GM23338 (cell line): ENCODE results near the gene NHS. TPM values are rescaled to one million over a fixed set of nuclear protein-coding genes. Genes with fewer than 3 reads are reported as not detected.

Experiments
- ATAC-seq: fragments of 200-7000 bp; cut with Tn5 transposase; 3 replicates; pipeline ENCODE4 v1.9.1; 2020
- DNase-seq: peaks from one replicate; pipeline ENCODE4 v3.0.0-alpha.2; 2015; ENCODE audit warnings: low spot score
- H2AFZ ChIP-seq: fragments of 200-600 bp; sonication (generic); 2 replicates; pipeline ENCODE4 v1.8.0; 2016; ENCODE audit warnings: antibody characterized with exemption, mild to moderate bottlenecking, moderate library complexity
- H3F3A ChIP-seq: fragments of 200-600 bp; sonication (generic); replicated peaks from 2 replicates; pipeline ENCODE4 v1.8.0; 2017; ENCODE audit warnings: antibody characterized with exemption, mixed run types, low read depth
- H3K27ac ChIP-seq: fragments of 200-600 bp; sonication (generic); 2 replicates; pipeline ENCODE4 v1.6.1; 2016; ENCODE audit warnings: low read depth
- H3K27me3 ChIP-seq: fragments of 200-600 bp; sonication (generic); 2 replicates; pipeline ENCODE4 v1.8.0; 2016; ENCODE audit warnings: mild to moderate bottlenecking, mixed run types, moderate library complexity; ENCODE audit not compliant: insufficient read depth
- H3K36me3 ChIP-seq: fragments of 200-600 bp; sonication (generic); 2 replicates; pipeline ENCODE4 v1.8.0; 2016; ENCODE audit warnings: mild to moderate bottlenecking; ENCODE audit not compliant: insufficient read depth
- H3K4me1 ChIP-seq: fragments of 200-600 bp; sonication (generic); 2 replicates; pipeline ENCODE4 v1.8.0; 2016; ENCODE audit warnings: mild to moderate bottlenecking, moderate library complexity; ENCODE audit not compliant: insufficient read depth
- H3K4me2 ChIP-seq: fragments of 200-600 bp; sonication (generic); 2 replicates; pipeline ENCODE4 v1.7.1; 2017; ENCODE audit warnings: mixed run types
- H3K4me3 ChIP-seq: fragments of 200-600 bp; sonication (generic); 2 replicates; pipeline ENCODE4 v1.6.1; 2016; ENCODE audit warnings: mixed run types
- H3K79me2 ChIP-seq: fragments of 200-600 bp; sonication (generic); replicated peaks from 2 replicates; pipeline ENCODE4 v1.8.0; 2017; ENCODE audit warnings: mild to moderate bottlenecking; ENCODE audit not compliant: insufficient read depth
- H3K9me2 ChIP-seq: fragments of 200-600 bp; sonication (generic); 2 replicates; pipeline ENCODE4 v1.8.0; 2017; ENCODE audit not compliant: insufficient read depth
- H4K20me1 ChIP-seq: fragments of 200-600 bp; sonication (generic); replicated peaks from 2 replicates; pipeline ENCODE4 v1.8.0; 2017; ENCODE audit warnings: mild to moderate bottlenecking; ENCODE audit not compliant: insufficient read depth
- H3K27ac Mint-ChIP-seq: 2 replicates; pipeline ENCODE4 v1.8.0; 2020; ENCODE audit warnings: inconsistent platforms, mild to moderate bottlenecking, moderate library complexity, mixed read lengths
- H3K27me3 Mint-ChIP-seq: 3 replicates; pipeline ENCODE4 v1.8.0; 2022; ENCODE audit warnings: low read depth, mild to moderate bottlenecking, moderate library complexity, mixed read lengths, inconsistent platforms; ENCODE audit not compliant: insufficient read depth, poor library complexity
- H3K36me3 Mint-ChIP-seq: 3 replicates; pipeline ENCODE4 v1.8.0; 2021; ENCODE audit warnings: low read depth, mild to moderate bottlenecking, inconsistent platforms, moderate library complexity, mixed read lengths
- H3K4me1 Mint-ChIP-seq: 3 replicates; pipeline ENCODE4 v1.8.0; 2020; ENCODE audit warnings: mild to moderate bottlenecking, inconsistent platforms, mixed read lengths
- H3K4me3 Mint-ChIP-seq: 3 replicates; pipeline ENCODE4 v1.8.0; 2021; ENCODE audit warnings: moderate library complexity, mild to moderate bottlenecking, inconsistent platforms, mixed read lengths
- H3K9me3 Mint-ChIP-seq: 3 replicates; pipeline ENCODE4 v1.8.0; 2020; ENCODE audit warnings: moderate library complexity, mild to moderate bottlenecking, inconsistent platforms, mixed read lengths
- EZH2phosphoT487 ChIP-seq: fragments of 200-600 bp; sonication (generic); IDR thresholded peaks from one replicate; pipeline ENCODE4 v1.8.1; 2018; ENCODE audit warnings: antibody characterized with exemption; ENCODE audit not compliant: unreplicated experiment
- JUNB ChIP-seq: IDR thresholded peaks from one replicate; pipeline ENCODE4 v1.6.1; 2016; ENCODE audit warnings: antibody characterized with exemption; ENCODE audit not compliant: unreplicated experiment
- POLR2AphosphoS5 ChIP-seq: IDR thresholded peaks from 2 replicates; pipeline ENCODE4 v1.6.1; 2016; ENCODE audit warnings: antibody characterized with exemption, low read depth
- STAT1 ChIP-seq: IDR thresholded peaks from one replicate; pipeline ENCODE4 v1.6.1; 2016; ENCODE audit warnings: antibody characterized with exemption; ENCODE audit not compliant: unreplicated experiment
- ZNF114 ChIP-seq: fragments of 250-450 bp; sonication (Bioruptor Pico); IDR thresholded peaks from 2 replicates; pipeline ENCODE4 v1.5.0; 2020; ENCODE audit warnings: mild to moderate bottlenecking, moderate library complexity
- ZNF462 ChIP-seq: fragments of 250-450 bp; sonication (Bioruptor Pico); IDR thresholded peaks from 2 replicates; pipeline ENCODE4 v1.5.0; 2020; ENCODE audit warnings: mild to moderate bottlenecking, moderate library complexity
- polyA plus RNA-seq: library from polyadenylated mRNA; unstranded; fragments of >200 nt; fragmentation: Nextera tagmentation; extraction: Ambion mirVana; gene quantifications from 2 replicates; pipeline ENCODE4 v1.2.1, GENCODE V29; 2016
- total RNA-seq: library from RNA; depleted of rRNA; stranded (reverse); fragments of >200 nt; shearing (Covaris generic); gene quantifications from 2 replicates; pipeline ENCODE4 v1.2.3, GENCODE V29; 2014
- TF ChIP-seq, protein P1 (sequence below): IDR thresholded peaks from 2 replicates; pipeline ENCODE4 v1.6.1; 2016; ENCODE audit warnings: antibody characterized with exemption
- TF ChIP-seq, protein P2 (sequence below): IDR thresholded peaks from one replicate; pipeline ENCODE4 v1.6.1; 2018; ENCODE audit warnings: antibody characterized with exemption; ENCODE audit not compliant: unreplicated experiment
- TF ChIP-seq, protein P3 (sequence below), 2 experiments: fragments of 200-600 bp in 1 of 2; sonication (generic) in 1 of 2; conservative IDR thresholded peaks; 2 replicates each; pipeline versions ENCODE4 v1.5.1 to v1.6.1; 2016 to 2017; ENCODE audit warnings: antibody characterized with exemption in 2 of 2, low read depth in 2 of 2, mild to moderate bottlenecking in 2 of 2, moderate library complexity in 1 of 2

NHS gene
- total and polyA plus RNA-seq, 2 experiments from 2014 or later = 1.8 to 8.2 TPM

- H3K9me2 ChIP-seq = no peaks in the 10 kb centered on the region
- H3K79me2 ChIP-seq = no peaks in the 10 kb centered on the region
- no peak overlapping the region for H3K27ac ChIP-seq
- Mint-ChIP-seq H3K27me3 (no peaks in the 10 kb centered on the region), H3K4me3 (no peak overlapping the region), H3K4me1 (peaks cover 27% of the 10 kb centered on the region), H3K9me3 (no peaks in the 10 kb centered on the region), H3K27ac (no peak overlapping the region), H3K36me3 (no peaks in the 10 kb centered on the region)
- H3F3A ChIP-seq = no peaks in the 10 kb centered on the region
- DNase-seq (no peak), ATAC-seq (no peak)
- H3K27me3 ChIP-seq = no peaks in the 10 kb centered on the region
- H3K4me3 ChIP-seq = no peak overlapping the region
- no peaks in the 10 kb centered on the region for H4K20me1 ChIP-seq
- TF ChIP-seq ZNF114 (CRISPR knock-in tag) (no peak), EZH2phosphoT487 (no peak)
- H3K4me1 ChIP-seq = peaks cover 8% of the 10 kb centered on the region; the same call in 1 of the 2 replicates
- H3K36me3 ChIP-seq = no peaks in the 10 kb centered on the region
- H2AFZ ChIP-seq = no peak overlapping the region
- no peak overlapping the region for H3K4me2 ChIP-seq
Observed at GRCh38 chrX:17633546-17633945, 258.5 kb downstream of the NHS start.

GRCh38 chrX:17634542-17635207, 259.7 kb downstream of the NHS start:
- no peak overlapping the region for H3K27ac ChIP-seq
- Mint-ChIP-seq H3K27me3 (no peaks in the 10 kb centered on the region), H3K36me3 (no peaks in the 10 kb centered on the region), H3K4me1 (peaks cover 24% of the 10 kb centered on the region), H3K9me3 (no peaks in the 10 kb centered on the region), H3K4me3 (no peak overlapping the region; the same call in 2 of the 3 replicates), H3K27ac (no peak overlapping the region)
- H3K4me1 ChIP-seq = peaks cover 8% of the 10 kb centered on the region; the same call in 1 of the 2 replicates
- H4K20me1 ChIP-seq = no peaks in the 10 kb centered on the region
- H3K4me3 ChIP-seq = no peak overlapping the region
- H3K9me2 ChIP-seq = no peaks in the 10 kb centered on the region
- ATAC-seq (peak; percentile 14), DNase-seq (no peak)
- H2AFZ ChIP-seq = no peak overlapping the region
- no peaks in the 10 kb centered on the region for H3K27me3 ChIP-seq
- H3K36me3 ChIP-seq = no peaks in the 10 kb centered on the region
- peak overlapping the region; percentile 4 for H3K4me2 ChIP-seq
- H3F3A ChIP-seq = no peaks in the 10 kb centered on the region
- no peaks in the 10 kb centered on the region for H3K79me2 ChIP-seq
- TF ChIP-seq ZNF462 (no peak), ZNF114 (CRISPR knock-in tag) (no peak), STAT1 (no peak), JUNB (no peak), POLR2AphosphoS5 (no peak)
- TF ChIP-seq, protein P1, sequence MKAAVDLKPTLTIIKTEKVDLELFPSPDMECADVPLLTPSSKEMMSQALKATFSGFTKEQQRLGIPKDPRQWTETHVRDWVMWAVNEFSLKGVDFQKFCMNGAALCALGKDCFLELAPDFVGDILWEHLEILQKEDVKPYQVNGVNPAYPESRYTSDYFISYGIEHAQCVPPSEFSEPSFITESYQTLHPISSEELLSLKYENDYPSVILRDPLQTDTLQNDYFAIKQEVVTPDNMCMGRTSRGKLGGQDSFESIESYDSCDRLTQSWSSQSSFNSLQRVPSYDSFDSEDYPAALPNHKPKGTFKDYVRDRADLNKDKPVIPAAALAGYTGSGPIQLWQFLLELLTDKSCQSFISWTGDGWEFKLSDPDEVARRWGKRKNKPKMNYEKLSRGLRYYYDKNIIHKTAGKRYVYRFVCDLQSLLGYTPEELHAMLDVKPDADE = no peak
- TF ChIP-seq, protein P2, sequence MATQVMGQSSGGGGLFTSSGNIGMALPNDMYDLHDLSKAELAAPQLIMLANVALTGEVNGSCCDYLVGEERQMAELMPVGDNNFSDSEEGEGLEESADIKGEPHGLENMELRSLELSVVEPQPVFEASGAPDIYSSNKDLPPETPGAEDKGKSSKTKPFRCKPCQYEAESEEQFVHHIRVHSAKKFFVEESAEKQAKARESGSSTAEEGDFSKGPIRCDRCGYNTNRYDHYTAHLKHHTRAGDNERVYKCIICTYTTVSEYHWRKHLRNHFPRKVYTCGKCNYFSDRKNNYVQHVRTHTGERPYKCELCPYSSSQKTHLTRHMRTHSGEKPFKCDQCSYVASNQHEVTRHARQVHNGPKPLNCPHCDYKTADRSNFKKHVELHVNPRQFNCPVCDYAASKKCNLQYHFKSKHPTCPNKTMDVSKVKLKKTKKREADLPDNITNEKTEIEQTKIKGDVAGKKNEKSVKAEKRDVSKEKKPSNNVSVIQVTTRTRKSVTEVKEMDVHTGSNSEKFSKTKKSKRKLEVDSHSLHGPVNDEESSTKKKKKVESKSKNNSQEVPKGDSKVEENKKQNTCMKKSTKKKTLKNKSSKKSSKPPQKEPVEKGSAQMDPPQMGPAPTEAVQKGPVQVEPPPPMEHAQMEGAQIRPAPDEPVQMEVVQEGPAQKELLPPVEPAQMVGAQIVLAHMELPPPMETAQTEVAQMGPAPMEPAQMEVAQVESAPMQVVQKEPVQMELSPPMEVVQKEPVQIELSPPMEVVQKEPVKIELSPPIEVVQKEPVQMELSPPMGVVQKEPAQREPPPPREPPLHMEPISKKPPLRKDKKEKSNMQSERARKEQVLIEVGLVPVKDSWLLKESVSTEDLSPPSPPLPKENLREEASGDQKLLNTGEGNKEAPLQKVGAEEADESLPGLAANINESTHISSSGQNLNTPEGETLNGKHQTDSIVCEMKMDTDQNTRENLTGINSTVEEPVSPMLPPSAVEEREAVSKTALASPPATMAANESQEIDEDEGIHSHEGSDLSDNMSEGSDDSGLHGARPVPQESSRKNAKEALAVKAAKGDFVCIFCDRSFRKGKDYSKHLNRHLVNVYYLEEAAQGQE = no peak
- TF ChIP-seq, protein P3, sequence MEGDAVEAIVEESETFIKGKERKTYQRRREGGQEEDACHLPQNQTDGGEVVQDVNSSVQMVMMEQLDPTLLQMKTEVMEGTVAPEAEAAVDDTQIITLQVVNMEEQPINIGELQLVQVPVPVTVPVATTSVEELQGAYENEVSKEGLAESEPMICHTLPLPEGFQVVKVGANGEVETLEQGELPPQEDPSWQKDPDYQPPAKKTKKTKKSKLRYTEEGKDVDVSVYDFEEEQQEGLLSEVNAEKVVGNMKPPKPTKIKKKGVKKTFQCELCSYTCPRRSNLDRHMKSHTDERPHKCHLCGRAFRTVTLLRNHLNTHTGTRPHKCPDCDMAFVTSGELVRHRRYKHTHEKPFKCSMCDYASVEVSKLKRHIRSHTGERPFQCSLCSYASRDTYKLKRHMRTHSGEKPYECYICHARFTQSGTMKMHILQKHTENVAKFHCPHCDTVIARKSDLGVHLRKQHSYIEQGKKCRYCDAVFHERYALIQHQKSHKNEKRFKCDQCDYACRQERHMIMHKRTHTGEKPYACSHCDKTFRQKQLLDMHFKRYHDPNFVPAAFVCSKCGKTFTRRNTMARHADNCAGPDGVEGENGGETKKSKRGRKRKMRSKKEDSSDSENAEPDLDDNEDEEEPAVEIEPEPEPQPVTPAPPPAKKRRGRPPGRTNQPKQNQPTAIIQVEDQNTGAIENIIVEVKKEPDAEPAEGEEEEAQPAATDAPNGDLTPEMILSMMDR (conservative IDR thresholded peaks at IDR 0.05; ENCODE audit: low read depth in 2 of 2) = no peak
